Heart right ventricle (tissue), 16 donors: ENCODE results near the gene BICRA. TPM values are rescaled to one million over a fixed set of nuclear protein-coding genes. Genes with fewer than 3 reads are reported as not detected.

Source experiments
- ATAC-seq, 8 donors: fragments of 200-7000 bp; cut with Tn5 transposase; one replicate each; pipeline ENCODE4 v1.9.1; 2020; ENCODE audit warnings: mild to moderate bottlenecking in 8 of 8, moderate library complexity in 8 of 8, moderate number of reproducible peaks in 1 of 8
- DNase-seq, 2 donors: peaks; one replicate each; pipeline ENCODE4 v3.0.0-alpha.2; 2020
- H3K27ac ChIP-seq, 10 donors: fragments of 200-600 bp; sonication (generic) in 2 of 10; one replicate each; pipeline versions ENCODE4 v1.5.0 to v1.8.0; 2020 to 2022; ENCODE audit warnings: mild to moderate bottlenecking in 3 of 10
- H3K27me3 ChIP-seq, 7 donors: fragments of 200-600 bp; one replicate each; pipeline ENCODE4 v1.8.0; 2021 to 2022; ENCODE audit warnings: mild to moderate bottlenecking in 2 of 7
- H3K36me3 ChIP-seq, 9 donors: fragments of 200-600 bp; sonication (generic) in 1 of 9; one replicate each; pipeline versions ENCODE4 v1.5.0 to v1.8.0; 2020 to 2022; ENCODE audit warnings: mild to moderate bottlenecking in 2 of 9
- H3K4me1 ChIP-seq, 9 donors: fragments of 200-600 bp; sonication (generic) in 1 of 9; one replicate each; pipeline versions ENCODE4 v1.5.0 to v1.8.0; 2020 to 2022; ENCODE audit warnings: mild to moderate bottlenecking in 4 of 9
- H3K4me3 ChIP-seq, 10 donors: fragments of 200-600 bp; sonication (generic) in 2 of 10; one replicate each; pipeline versions ENCODE4 v1.5.0 to v1.8.0; 2020 to 2022; ENCODE audit warnings: mild to moderate bottlenecking in 7 of 10, moderate library complexity in 2 of 10
- H3K9me3 ChIP-seq, 11 donors: fragments of 200-600 bp in 10 of 11; sonication (generic) in 2 of 11; one replicate each; pipeline versions ENCODE4 v1.5.0 to v1.8.0; 2013 to 2022; ENCODE audit warnings: mild to moderate bottlenecking in 2 of 11, control low read depth in 1 of 11, moderate library complexity in 1 of 11
- WGBS, 2 donors: extraction: QIAGEN DNeasy Blood & Tissue Kit; methylation state at CpG; one replicate each; pipeline ENCODE4 v1.1.7; 2013; ENCODE audit warnings: inconsistent platforms in 1 of 2; 5-methylcytosine and 5-hydroxymethylcytosine counted together
- intact Hi-C, 10 donors: fragments of 100-400 bp; cut with DNase I; formaldehyde crosslinking; loops; one replicate each; pipeline versions ENCODE4 v1.11.1 to v1.14.2; 2022
- polyA plus RNA-seq, 2 donors: library from polyadenylated mRNA; stranded (reverse); fragments of 200-250 nt; gene quantifications; one replicate each; pipeline ENCODE4 v1.2.3, GENCODE V29; 2013
- total RNA-seq, 10 donors: library from RNA; stranded (reverse); fragmentation: NEBNext Ultra II Directional in 3 of 10; extraction: Animal tissue kit (Norgen Biotek cat#: 25700) in 3 of 10; gene quantifications; one replicate each; pipeline versions ENCODE4 v1.2.1 to v1.2.4, GENCODE V29; 2021 to 2023
- TF ChIP-seq, protein P1 (sequence below), 9 donors: fragments of 200-600 bp; sonication (generic) in 2 of 9; IDR thresholded peaks; one replicate each; pipeline versions ENCODE4 v1.5.0 to v1.8.0; 2021 to 2022; ENCODE audit warnings: antibody characterized with exemption in 9 of 9, mild to moderate bottlenecking in 5 of 9, moderate library complexity in 1 of 9
- donor health status: Arrhythmogenic right ventricular cardiomyopathy.
- donor health status: ischemic (EF 13 %, LVEDD 7.1; RV severe dilation, severe dysfunction).
- donor health status: healthy with polysubstance abuse.
- donor health status: DM: no; HTN: yes; CAD: no.
- donor health status: DM: no; HTN: no; CAD: no.
- donor health status: ischemic (EF 25% LVEDD 6.9; RV normal size, moderate dysfunction).
- donor health status: ischemic (EF 25% LVEDD 5.7; RV mildly dilated, moderate dysfunction).
- donor health status: healthy.
- donor health status: DM: yes; HTN: yes; CAD: no.
- donor health status: Ischemic cardiomyopathy.
- donor health status: ischemic (EF 35%, LVEDD 5.7; RV mildly dilated, moderate dysfunction).
- donor health status: nonischemic (EF 11% LVEDD 7.7; RV severe dilation, severe dysfunction).
- donor health status: DM: yes; HTN: yes; CAD: no.
- donor health status: PGD.
- donor health status: ischemic (EF 29% LVEDD 5.4; RV normal size, mild dysfunction).
- donor health status: nonischemic (EF 23%, LVEDD 6.1; RV moderate dilation, normal function).

The BICRA gene
- total and polyA plus RNA-seq, 12 donors = 2.8 to 13.2 (median 8.9) TPM

DNA sequence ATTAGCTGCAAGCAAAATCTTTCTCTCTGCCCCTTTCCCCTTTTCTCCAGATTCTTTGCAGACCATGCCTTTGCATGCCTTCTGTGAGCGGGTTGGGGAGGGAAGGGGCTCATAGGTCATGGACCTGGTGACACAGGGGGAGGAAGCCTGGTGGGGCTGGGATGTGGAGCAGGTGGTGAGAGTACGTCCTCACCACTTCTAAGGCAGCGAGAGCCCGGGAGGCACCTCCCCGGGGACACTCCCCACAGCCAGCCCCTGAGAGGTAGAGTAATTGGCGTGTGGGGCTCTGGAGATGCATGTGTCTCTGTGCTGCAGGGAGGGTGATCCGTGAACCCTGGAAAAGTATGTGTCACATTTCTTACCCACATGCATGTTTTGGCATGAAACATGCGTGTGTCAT is 61.8 kb downstream of the BICRA start:
- Histone ChIP-seq H3K9me3 (no peaks in the 10 kb centered on the region), H3K27me3 (no peaks in the 10 kb centered on the region), H3K4me3 (no peak overlapping the region), H3K36me3 (peaks cover 0 to 49% (median 25%) of the 10 kb centered on the region in 9 donors), H3K4me1 (peaks cover 8 to 30% (median 18%) of the 10 kb centered on the region in 9 donors), H3K27ac (no peak overlapping the region)
- no peak for DNase-seq
- no peak for ATAC-seq
- intact Hi-C loops = loop anchor here in 1 of 10 donors (10.0 kb wide), 1 partner anchor 56 kb away; no protein-coding TSS in a partner anchor
- TF ChIP-seq, protein P1, sequence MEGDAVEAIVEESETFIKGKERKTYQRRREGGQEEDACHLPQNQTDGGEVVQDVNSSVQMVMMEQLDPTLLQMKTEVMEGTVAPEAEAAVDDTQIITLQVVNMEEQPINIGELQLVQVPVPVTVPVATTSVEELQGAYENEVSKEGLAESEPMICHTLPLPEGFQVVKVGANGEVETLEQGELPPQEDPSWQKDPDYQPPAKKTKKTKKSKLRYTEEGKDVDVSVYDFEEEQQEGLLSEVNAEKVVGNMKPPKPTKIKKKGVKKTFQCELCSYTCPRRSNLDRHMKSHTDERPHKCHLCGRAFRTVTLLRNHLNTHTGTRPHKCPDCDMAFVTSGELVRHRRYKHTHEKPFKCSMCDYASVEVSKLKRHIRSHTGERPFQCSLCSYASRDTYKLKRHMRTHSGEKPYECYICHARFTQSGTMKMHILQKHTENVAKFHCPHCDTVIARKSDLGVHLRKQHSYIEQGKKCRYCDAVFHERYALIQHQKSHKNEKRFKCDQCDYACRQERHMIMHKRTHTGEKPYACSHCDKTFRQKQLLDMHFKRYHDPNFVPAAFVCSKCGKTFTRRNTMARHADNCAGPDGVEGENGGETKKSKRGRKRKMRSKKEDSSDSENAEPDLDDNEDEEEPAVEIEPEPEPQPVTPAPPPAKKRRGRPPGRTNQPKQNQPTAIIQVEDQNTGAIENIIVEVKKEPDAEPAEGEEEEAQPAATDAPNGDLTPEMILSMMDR (IDR thresholded peaks at IDR 0.05) = no peak
- 97 to 99% methylated on average over 8 of the region's 8 CpGs for WGBS, 2 donors

DNA sequence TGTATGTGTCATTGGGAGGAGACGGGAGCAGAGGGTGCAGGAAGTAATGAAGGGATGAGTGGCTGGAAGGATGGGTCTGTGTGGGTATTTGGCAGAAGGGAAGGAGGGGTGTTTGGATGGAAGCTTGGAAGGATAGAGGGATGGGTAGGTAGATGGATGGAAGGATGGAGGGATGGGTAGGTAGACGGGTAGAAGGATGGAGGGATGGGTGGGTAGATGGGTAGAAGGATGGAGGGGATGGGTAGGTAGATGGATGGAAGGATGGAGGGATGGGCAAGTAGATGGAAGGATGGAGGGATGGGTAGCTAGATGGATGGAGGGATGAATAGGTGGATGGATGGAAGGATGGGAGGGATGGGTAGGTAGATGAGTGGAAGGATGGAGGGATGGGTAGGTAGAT is 62.6 kb downstream of the BICRA start:
- DNase-seq = no peak
- no peaks in the 10 kb centered on the region for H3K9me3 ChIP-seq
- intact Hi-C loops = loop anchor here in 1 of 10 donors (10.0 kb wide), 1 partner anchor 57 kb away; no protein-coding TSS in a partner anchor
- H3K27ac ChIP-seq = no peak overlapping the region
- ATAC-seq = no peak
- whole genome bisulfite sequencing, 2 donors = 100% methylated on average over 2 of the region's 2 CpGs
- peaks cover 0 to 57% (median 25%) of the 10 kb centered on the region in 9 donors for H3K36me3 ChIP-seq
- no peak overlapping the region for H3K4me3 ChIP-seq
- no peaks in the 10 kb centered on the region for H3K27me3 ChIP-seq
- TF ChIP-seq, protein P1 (IDR thresholded peaks at IDR 0.05) = no peak
- peaks cover 3 to 24% (median 12%) of the 10 kb centered on the region in 9 donors for H3K4me1 ChIP-seq

DNA sequence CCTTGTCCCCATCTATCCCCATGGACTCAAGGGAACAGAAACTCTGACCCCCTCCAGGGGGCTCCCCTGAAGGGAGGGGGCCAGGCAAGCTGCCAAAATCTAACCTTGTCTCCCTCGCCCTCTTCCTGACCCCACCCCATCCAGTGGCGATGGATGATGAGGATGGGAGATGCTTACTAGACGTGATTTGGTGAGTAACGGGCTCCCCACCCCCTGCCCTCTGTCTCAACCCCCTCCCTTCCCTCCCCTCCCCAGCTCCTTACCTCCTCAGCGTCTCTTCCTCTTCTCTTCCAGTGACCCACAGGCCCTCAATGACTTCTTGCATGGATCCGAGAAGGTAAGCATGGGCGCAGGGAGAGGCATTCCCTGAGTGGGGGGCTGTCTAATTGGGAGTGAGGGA is 64.5 kb downstream of the BICRA start:
- no peaks in the 10 kb centered on the region for H3K9me3 ChIP-seq
- H3K27me3 ChIP-seq = no peaks in the 10 kb centered on the region
- H3K27ac ChIP-seq = no peak overlapping the region
- peaks cover 0 to 76% (median 32%) of the 10 kb centered on the region in 9 donors for H3K36me3 ChIP-seq
- TF ChIP-seq, protein P1 (IDR thresholded peaks at IDR 0.05) = no peak
- WGBS, 2 donors = 90 to 92% methylated on average over 7 of the region's 7 CpGs
- no peak for ATAC-seq
- intact Hi-C loops = loop anchor here in 1 of 10 donors (10.0 kb wide), 1 partner anchor 59 kb away; no protein-coding TSS in a partner anchor
- peaks cover 0 to 9% (median 0%) of the 10 kb centered on the region in 9 donors for H3K4me1 ChIP-seq
- no peak overlapping the region for H3K4me3 ChIP-seq
- DNase-seq = no peak

DNA sequence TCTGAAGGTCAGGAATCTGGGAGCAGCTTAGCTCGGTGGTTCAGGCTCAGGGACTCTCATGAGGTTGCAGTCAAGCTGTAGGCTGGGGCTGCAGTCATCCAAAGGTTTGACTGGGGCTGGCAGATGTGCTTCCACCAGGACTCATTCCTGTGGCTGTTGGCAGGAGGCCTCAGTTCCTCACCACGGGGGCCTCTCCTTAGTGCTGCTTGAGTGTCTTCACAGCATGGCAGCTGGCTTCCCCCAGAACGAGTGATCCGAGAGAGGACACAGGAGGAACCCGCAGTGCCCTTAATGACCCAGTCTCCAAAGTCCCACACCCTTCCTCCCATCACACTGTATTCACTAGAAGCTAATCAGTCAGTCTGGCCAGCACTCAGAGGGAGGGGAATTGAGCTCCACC is 65.6 kb downstream of the BICRA start:
- 78 to 87% methylated on average over 5 of the region's 5 CpGs for WGBS, 2 donors
- TF ChIP-seq, protein P1 (IDR thresholded peaks at IDR 0.05) = no peak
- no peaks in the 10 kb centered on the region for H3K9me3 ChIP-seq
- H3K36me3 ChIP-seq = peaks cover 0 to 87% (median 34%) of the 10 kb centered on the region in 9 donors
- DNase-seq = no peak
- H3K27ac ChIP-seq = no peak overlapping the region
- intact Hi-C loops = loop anchor here in 1 of 10 donors (10.0 kb wide), 1 partner anchor 60 kb away; no protein-coding TSS in a partner anchor
- no peaks in the 10 kb centered on the region for H3K27me3 ChIP-seq
- no peak overlapping the region for H3K4me3 ChIP-seq
- ATAC-seq = no peak
- H3K4me1 ChIP-seq = no peaks in the 10 kb centered on the region
